Endometrial microvascular endothelial cells (primary cell): ENCODE results near the gene MGAT4A. TPM values are rescaled to one million over a fixed set of nuclear protein-coding genes. Genes with fewer than 3 reads are reported as not detected.
"Not testable (repeated sequence)": the region's sequence is repeated elsewhere in the genome, so short reads cannot be mapped to it uniquely, and the experiment has no call there.

ENCODE experiments used
- in situ Hi-C: cut with HindIII; loops from 2 replicates; pipeline ENCODE4 v1.10.0; 2017; ENCODE audit warnings: low sequenced_read_pairs, low pct_unique_long_range_greater_than_20kb; ENCODE audit errors: inconsistent ontology term
- total RNA-seq: library from RNA; depleted of rRNA; stranded (reverse); fragments of >200 nt; gene quantifications from one replicate; pipeline ENCODE4 v1.2.3, GENCODE V29; 2015; ENCODE audit errors: inconsistent ontology term

The MGAT4A gene
- total RNA-seq, 1 donor from 2014 or later: 124 TPM

DNA sequence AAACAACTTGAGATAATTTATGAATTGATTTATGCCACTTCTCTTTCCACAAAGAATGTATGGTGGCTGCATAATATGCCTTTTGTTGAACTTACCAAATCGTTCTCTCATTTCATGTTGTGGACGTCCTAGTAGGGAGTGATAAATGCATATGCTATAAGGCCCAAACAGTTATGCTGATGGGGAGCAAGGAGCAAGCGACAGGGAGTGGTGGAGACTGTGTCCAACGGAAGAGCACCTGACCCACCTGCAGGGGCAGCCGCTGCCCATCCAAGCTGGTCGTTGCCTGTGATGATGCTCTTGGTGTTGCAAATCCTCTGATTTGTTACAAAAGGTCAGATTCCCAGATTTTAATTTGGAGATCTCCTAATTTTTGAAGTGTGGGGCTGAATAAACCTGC lies 31.0 kb upstream of the MGAT4A start:
- in situ Hi-C loops: no loop called here

DNA sequence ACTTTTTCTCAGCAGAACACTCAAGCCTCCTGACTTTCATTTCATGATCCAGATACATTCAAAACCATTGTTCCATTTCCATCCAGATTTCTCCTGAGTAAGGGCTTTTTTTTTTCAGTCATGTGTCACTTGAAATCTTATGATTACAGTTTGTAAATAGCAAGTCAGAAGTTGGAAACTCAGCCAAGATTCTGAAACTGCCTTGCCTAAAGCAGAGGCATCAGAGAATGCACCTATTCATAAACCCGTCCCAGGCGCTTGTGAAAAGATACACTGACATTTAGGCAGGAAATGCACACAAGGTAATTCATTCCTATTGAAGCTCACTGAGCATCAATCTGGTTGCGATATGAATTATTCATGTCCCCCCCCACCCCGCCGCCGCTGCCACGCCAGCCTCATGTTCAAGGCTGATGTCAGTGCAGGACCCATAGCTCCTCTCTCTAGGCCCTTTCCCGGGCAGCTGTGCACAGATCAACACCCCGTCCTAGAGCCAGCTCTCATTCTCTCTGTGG lies 30.4 kb upstream of the MGAT4A start:
- in situ Hi-C loops: no loop called here

DNA sequence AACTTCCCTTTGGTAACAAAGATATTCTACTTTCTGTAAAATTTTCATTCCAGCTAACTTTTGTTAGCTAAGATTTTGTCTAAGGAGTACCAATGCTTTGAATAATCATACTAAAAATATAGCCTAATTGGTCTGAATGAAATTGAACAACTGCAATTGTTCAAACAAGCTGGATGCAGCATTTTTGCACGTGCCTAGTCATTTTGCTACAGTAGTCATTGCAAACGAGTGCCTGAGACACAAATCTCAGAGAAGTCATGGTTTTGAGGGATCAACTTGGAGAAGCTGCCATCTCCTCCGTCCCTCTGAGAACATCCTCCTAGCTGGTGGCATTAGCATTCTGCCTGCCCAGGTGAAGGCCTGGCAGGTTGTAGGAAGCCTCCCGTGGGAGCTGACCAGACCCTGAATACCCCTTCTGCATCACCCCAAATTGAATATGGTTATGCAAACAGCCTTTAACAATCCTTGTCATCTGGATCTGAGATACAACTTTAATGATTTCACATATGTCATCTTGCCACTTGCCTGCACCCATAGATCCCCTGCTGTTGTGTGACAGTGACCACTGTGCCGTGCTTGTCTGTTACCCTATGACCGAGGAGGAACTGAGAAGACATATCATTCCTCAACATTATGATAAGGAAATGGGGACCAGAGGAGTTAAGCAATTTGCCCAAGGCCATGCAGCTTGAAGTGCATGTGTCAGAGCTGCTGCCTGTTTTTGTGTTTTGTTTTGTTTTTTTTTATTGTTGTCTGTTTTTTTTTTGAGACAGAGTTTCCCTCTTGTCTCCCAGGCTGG lies 29.1 kb upstream of the MGAT4A start:
- in situ Hi-C loops: no loop called here

DNA sequence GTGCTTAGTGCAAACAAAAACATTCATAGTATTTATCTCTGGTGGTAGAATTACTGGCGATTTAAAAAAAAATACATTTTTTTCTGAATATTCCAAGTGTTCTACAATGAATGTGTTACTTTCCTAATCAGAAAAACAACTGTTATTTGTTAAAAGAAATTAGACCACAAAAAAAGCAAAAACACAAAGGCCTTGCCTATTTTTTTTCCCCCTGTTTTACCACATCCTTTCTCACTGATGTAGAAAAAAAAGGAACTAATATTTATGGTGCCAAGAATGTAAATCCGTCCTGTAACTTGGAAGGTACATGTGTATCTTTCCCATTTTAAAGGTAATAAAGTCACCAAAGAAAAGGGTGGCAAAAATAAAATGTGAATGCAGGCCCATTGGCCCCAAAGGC lies 28.4 kb upstream of the MGAT4A start:
- in situ Hi-C loops: no loop called here

DNA sequence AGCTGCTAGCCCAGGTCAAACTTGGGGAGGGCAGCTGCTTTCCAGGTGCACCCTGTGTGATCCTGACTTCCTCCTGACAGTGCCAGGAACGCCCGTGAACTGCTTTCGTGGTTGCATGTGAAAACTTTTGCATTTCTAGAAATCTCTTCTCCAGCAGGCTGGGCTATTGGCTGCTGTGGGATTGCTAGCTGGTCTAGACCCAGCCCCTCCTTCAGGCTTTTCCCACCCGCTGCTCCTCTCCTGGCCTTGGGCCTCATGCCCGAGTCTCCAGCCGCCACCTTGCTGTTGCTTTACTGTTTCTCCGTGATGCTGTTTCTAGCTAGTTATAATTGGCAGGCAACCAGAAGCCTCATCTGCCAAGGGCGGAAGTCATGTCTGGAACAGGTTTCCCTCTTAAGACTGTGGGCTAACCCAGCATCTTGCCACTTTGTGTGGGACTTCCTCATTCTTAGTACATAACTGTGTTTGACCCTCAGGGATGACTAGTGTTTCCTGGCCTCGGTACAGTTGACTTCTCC lies 27.0 kb upstream of the MGAT4A start:
- in situ Hi-C loops: no loop called here

DNA sequence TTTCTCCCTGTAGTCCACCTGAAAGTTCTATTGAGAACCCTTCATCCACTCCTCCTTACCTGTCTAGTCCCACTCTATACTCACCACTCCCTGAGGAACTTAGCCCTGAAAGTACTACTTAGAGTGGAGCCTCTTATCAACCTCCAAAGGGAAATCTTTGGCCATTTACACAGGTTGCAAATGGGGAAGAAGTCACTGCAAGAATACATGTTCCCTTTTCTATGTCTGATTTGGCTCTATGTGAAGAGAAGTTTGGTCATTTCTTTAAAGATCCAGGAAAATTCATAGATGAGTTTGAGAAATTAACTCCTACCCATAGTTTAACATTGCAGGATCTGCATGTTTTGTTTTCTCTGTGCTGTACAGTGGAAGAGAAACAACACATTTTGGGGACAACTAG lies 22.9 kb upstream of the MGAT4A start:
- in situ Hi-C loops: no loop called here

DNA sequence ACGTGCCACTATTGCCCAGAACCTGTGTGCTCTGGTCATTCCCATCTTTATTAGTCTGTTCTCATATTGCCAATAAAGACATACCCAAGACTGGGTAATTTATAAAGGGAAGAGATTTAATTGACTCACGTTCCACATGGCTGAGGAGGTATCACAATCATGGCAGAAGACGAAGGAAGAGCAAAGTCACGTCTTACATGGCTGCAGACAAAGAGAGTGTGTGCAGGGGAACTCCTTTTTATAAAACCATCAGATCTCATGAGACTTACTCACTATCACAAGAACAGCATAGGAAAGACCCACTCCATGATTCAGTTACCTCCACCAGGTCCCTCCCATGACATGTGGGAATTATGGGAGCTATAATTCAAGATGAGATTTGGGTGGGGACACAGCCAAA lies 21.8 kb upstream of the MGAT4A start:
- in situ Hi-C loops: not testable (repeated sequence)

DNA sequence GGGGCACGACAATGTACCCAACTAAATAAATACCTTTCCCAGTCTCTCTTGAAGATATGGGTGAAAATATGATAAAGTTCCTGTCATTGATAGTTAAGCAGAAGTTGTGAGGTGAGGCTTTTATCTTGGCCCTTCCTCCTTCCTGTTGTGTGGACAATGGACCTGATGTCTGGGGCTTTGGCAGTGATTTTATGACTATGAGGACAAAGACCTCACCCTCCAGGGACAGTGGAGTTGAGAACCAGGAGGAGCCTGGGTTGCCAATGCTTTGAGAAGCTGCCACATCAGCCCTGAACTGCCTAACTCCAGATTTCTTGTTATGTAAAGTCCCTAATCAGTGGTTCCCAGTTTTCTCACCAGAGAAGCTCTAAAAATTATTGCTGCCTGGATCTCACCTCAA lies 20.8 kb upstream of the MGAT4A start:
- in situ Hi-C loops: no loop called here

DNA sequence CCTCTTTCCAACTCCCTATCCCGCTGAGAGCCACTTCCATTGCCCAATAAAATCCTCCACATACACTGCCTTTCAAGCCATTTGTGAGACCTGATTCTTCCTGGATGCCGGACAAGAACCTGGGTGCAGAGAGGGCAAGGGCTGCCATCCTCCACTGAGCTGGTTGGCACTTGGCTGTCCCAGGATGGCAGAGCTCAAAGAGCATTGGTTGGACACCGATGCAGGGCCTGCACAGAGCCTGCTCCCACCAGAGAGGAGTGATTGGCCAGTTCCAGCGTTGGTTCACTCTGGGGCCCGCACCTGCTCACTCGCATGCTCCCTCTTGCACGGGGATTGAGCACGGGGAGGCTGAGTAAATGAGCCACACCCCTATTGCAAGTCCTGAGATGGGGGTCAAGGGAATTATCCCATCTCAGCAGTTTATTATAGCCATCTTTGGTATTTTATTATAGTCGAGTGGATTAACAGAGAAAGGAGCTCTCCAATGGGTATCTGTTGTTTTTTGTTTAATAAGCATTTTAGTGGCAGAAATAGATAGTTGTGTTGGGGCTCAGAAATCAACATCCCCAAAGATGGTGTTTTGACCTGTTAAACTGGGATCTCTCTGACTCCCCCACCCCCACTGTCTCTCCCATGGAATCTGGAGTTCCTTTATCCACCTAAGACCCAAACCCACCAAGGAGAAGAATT lies 19.8 kb upstream of the MGAT4A start:
- in situ Hi-C loops: no loop called here

DNA sequence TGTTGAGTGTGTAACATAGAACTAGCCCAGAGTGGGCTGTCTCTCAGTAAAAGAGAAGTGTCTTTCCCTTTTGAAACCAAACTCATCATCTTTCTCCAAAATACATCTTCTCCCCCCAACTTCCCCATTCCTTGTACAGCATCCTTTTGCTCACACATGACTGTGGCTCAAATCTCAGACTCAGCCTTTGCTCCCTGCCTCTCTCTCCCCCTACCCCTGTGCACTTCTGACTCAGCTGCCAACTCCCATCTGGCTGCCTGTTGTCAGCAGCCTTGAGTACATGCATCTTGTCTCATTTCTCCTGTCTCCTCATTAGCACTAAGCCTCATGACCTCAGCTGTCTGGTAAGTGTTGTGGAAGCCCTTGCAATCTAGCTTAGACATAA lies 18.1 kb upstream of the MGAT4A start:
- in situ Hi-C loops: loop anchor here (10.0 to 25.0 kb wide), 2 partner anchors 66 to 137 kb away; partner anchors contain the start of genes COA5 and UNC50

DNA sequence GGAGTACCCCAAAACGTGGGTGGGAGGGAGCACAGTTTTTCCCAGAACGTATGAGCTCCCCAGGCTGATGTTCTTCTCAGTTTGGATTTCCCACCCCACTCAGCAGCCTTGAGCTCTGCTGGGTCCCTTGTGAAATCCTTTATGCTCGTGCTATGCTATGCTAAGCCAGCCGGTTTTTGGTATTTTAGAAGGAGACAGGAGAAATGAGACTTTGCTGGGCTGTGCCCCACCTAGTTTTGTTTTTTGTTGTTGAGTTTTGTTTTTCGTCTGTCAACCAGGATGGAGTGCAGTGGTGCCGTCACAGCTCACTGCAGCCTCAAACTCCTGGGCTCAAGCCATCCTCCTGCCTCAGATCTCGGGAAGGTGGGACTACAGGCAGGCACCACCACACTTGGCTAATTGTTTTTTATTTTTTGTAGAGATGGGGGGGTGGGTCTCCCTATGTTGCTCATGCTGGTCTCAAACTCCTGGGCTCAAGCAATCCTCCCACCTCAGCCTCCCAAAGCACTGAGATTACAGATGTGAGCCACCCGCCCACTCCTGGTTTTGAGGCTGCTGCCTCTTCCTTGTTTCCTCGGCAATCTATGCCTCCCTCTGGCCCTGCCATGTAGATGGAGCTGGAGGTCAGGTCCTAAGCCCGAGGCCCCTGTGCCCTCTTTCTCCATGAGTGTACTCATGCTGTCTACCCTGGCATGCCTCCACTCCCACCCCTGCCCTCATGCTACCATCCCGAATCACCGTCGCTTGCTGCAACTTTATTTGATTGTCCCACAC lies 17.5 kb upstream of the MGAT4A start:
- in situ Hi-C loops: loop anchor here (10.0 to 25.0 kb wide), 2 partner anchors 66 to 136 kb away; partner anchors contain the start of genes COA5 and UNC50

DNA sequence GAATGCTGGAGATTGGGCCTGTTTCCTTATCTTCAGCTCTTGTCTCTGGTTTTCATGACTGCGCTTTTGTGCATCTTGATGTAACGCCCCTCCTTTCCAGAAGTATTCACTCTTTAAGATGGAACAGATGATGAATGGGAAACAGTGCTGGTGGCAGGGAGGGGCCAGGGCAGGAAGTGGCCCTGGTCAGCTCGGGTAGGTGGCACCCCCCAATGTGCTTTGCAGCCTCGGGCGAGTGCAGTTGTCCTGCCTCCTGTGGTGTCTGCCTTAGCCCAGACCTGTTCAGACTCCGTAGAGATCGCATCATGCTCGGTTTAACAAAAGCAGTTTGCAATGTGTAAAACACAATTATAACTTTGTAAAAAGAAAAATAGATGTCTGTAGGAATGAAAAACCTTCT lies 17.0 kb upstream of the MGAT4A start:
- in situ Hi-C loops: loop anchor here (10.0 to 25.0 kb wide), 2 partner anchors 67 to 136 kb away; partner anchors contain the start of genes COA5 and UNC50

DNA sequence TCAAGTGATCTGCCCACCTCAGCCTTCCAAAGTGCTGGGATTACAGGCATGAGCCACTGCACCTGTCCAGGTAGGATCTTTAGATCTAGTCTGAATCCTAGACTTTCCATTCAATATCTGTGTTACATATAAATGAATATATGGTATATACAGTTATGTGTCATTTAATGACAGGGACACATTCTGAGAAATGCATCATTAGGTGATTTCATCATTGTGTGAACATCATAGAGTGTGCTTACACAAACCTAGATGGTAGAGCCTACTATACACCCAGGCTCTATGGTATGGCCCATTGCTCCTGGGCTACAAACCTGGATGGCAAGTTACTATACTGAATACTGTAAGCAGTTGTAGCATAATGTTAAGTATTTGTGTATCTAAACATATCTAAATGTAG lies 15.5 kb upstream of the MGAT4A start:
- in situ Hi-C loops: loop anchor here (10.0 to 25.0 kb wide), 2 partner anchors 68 to 134 kb away; partner anchors contain the start of genes COA5 and UNC50

DNA sequence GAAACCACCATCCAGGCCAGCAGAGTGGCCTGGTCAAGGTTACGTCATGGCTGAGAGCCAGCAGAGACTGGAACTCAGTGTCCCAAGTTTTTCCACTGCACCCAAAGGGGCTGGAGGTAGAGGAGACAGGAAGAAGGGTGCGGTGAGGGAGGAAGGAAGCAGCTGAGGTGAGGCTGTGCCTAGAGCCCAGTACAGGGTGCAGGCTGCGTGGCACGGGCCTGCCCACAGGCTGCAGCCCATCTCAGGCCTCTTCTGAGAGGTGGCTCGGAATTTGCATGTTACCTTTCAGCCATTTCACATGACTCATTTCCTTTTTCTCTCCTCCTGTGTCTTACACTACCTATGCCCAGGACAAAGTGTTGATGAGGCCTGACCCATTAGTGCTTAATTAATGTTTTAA lies 13.7 kb upstream of the MGAT4A start:
- in situ Hi-C loops: loop anchor here (10.0 to 25.0 kb wide), 2 partner anchors 70 to 132 kb away; partner anchors contain the start of genes COA5 and UNC50

DNA sequence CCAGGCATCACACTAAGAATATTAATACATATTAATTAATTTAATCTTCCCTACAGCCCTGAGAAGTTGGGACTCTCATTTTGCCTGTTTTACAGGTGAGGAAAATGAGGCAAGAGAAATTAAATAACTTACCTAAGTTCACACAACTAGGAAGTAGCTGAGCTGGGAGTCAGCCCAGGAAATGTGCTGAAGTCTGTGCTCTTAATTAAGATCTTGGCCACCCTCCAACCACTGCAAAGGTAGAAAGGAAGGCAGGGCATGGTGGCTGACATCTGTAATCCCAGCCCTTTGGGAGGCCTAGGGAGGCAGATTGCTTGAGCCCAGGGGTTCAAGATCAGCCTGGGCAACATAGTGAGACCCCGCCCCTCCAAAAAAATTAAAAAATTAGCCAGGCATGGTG lies 12.9 kb upstream of the MGAT4A start:
- in situ Hi-C loops: loop anchor here (10.0 to 25.0 kb wide), 2 partner anchors 71 to 132 kb away; partner anchors contain the start of genes COA5 and UNC50

DNA sequence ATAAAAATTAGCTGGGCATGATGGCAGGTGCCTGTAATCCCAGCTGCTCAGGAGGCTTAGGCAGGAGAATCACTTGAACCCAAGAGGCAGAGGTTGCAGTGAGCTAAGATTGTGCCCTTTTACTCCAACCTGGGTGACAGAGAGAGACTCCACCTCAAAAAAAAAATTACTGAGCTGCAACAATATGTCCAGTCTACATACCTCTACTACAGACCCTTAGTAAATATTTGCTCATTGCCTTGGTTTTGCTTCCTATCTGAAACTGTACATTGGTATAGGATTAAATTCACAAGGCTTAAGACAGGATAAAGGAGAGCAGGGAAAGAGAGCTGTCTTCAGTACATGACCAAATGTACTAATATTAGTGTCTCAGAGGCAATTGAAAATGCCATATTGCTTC lies 8.1 kb upstream of the MGAT4A start:
- in situ Hi-C loops: loop anchor here (25.0 kb wide), 1 partner anchor 127 kb away; the partner anchor contains the start of genes COA5 and UNC50

DNA sequence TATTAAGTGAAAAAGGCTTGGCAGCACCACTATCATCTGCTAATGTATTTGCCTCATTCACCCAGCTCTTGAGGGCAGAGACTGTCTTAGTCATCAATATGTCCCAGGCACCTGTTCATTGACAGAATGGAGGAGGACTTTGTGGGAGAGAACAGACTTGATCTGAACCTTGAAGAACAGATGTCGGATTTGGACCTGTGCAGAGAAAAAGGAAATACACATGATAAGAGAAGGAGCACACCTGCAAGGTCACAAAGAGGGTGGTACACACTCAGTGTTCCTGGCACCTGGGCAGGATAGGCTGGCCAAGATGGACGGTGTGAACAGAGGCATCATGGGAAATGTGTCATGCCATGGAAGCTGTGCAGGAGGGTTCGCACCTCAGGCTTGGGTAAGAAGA lies 7.4 kb upstream of the MGAT4A start:
- in situ Hi-C loops: loop anchor here (25.0 kb wide), 1 partner anchor 126 kb away; the partner anchor contains the start of genes COA5 and UNC50

DNA sequence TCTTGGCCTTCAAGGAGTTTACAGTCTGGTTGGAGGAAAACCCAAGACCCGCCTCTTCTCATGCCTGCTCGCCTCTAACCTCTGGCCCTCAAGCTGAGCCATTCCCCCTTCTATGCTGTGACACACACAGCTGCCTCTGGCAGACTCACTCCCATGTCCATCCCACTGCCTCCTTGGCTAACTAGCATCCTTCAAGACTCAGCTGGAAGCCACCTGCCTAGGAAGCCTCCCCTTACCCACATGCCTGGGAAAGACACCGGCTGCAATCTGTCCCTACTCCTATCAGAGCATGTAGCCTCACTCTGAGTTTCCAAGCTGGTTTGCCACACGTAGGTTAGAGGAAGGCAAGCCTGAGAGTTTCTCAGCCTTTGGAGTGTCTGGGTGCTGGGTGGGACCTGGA lies 6.9 kb upstream of the MGAT4A start:
- in situ Hi-C loops: loop anchor here (25.0 kb wide), 1 partner anchor 126 kb away; the partner anchor contains the start of genes COA5 and UNC50
